Left ventricle myocardium inferior (tissue), 1 donor: ENCODE measurements around the gene MFF. TPM values are rescaled to one million over a fixed set of nuclear protein-coding genes. Genes with fewer than 3 reads are reported as not detected.
"Not testable (repeated sequence)": the region's sequence is repeated elsewhere in the genome, so short reads cannot be mapped to it uniquely, and the experiment has no call there.

Experiments
- DNase-seq: peaks from one replicate; pipeline ENCODE4 v3.0.0-alpha.2; 2020
- H3K27ac ChIP-seq: fragments of 200-600 bp; replicated peaks from 2 replicates; pipeline ENCODE4 v1.8.0; 2021
- H3K27me3 ChIP-seq: fragments of 200-600 bp; 2 replicates; pipeline ENCODE4 v1.8.0; 2021; ENCODE audit warnings: low read depth
- H3K36me3 ChIP-seq: fragments of 200-600 bp; 2 replicates; pipeline ENCODE4 v1.8.0; 2021
- H3K4me1 ChIP-seq: fragments of 200-600 bp; 2 replicates; pipeline ENCODE4 v1.8.0; 2021
- H3K4me3 ChIP-seq: fragments of 200-600 bp; 2 replicates; pipeline ENCODE4 v1.8.0; 2021; ENCODE audit warnings: mild to moderate bottlenecking, moderate library complexity
- H3K9me3 ChIP-seq: fragments of 200-600 bp; replicated peaks from 2 replicates; pipeline ENCODE4 v1.8.0; 2021
- intact Hi-C: fragments of 100-400 bp; cut with micrococcal nuclease; formaldehyde crosslinking; loops from one replicate; pipeline ENCODE4 v1.11.0; 2022
- total RNA-seq: library from RNA; stranded (reverse); fragmentation: NEBNext Ultra II Directional; extraction: Animal tissue kit (Norgen Biotek cat#: 25700); gene quantifications from one replicate; pipeline ENCODE4 v1.2.1, GENCODE V29; 2021
- TF ChIP-seq, protein P1 (sequence below): fragments of 200-600 bp; IDR thresholded peaks from 2 replicates; pipeline ENCODE4 v1.8.0; 2021; ENCODE audit warnings: antibody characterized with exemption, mild to moderate bottlenecking, borderline replicate concordance
- donor health status: DM: no; HTN: yes; CAD: no; lungs with severe emphysema.

MFF gene
- total RNA-seq, 1 donor from 2014 or later, result 88.0 TPM

DNA sequence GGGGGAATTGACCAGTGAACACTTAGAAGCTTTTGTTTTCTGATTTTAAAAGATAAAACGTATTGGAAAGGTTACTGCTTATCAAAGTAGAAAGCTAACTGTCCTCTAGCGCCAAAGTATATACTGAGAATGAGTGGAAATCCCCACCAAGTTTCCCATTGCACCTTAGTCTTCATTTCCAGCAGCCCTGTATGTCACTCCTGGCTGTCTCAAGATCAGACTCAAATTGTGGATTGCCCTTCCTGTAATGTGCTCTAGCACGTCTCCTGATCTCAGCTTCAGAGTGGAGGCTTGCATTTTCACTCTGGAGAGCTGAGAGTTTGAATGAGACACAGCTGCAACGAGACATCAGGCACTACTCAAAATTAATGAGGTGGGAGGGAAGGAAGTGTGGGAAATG lies 26.6 kb downstream of the MFF start:
- intact Hi-C loops, result no loop called here
- Histone ChIP-seq H3K27me3 (no peaks in the 10 kb centered on the region), H3K9me3 (no peaks in the 10 kb centered on the region), H3K4me1 (no peaks in the 10 kb centered on the region), H3K4me3 (no peak overlapping the region), H3K27ac (no peak overlapping the region), H3K36me3 (peaks cover 56% of the 10 kb centered on the region)
- TF ChIP-seq, protein P1, sequence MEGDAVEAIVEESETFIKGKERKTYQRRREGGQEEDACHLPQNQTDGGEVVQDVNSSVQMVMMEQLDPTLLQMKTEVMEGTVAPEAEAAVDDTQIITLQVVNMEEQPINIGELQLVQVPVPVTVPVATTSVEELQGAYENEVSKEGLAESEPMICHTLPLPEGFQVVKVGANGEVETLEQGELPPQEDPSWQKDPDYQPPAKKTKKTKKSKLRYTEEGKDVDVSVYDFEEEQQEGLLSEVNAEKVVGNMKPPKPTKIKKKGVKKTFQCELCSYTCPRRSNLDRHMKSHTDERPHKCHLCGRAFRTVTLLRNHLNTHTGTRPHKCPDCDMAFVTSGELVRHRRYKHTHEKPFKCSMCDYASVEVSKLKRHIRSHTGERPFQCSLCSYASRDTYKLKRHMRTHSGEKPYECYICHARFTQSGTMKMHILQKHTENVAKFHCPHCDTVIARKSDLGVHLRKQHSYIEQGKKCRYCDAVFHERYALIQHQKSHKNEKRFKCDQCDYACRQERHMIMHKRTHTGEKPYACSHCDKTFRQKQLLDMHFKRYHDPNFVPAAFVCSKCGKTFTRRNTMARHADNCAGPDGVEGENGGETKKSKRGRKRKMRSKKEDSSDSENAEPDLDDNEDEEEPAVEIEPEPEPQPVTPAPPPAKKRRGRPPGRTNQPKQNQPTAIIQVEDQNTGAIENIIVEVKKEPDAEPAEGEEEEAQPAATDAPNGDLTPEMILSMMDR, result no peak
- no peak for DNase-seq

DNA sequence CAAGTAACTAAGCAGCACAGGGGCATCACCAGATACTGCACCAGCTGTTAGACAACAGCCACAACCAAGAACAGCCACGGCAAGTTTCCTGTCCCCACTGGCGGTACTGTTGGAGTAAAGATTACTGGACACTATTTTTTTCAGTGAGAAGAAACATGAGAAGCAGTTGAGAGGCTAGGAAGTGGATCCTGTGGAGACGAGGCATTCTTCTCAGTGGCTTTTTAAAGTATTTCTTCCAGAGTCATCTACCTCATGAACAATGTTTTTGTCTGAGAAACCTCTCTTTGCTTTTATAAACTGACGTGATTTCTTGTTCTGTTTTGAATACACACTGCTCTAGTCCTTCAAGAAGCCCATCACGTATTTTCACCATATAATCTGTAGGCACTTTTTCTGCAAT lies 35.3 kb downstream of the MFF start:
- no peak for DNase-seq
- Histone ChIP-seq H3K36me3 (peaks cover 53% of the 10 kb centered on the region), H3K4me1 (no peaks in the 10 kb centered on the region), H3K9me3 (no peaks in the 10 kb centered on the region), H3K27ac (no peak overlapping the region), H3K4me3 (no peak overlapping the region), H3K27me3 (no peaks in the 10 kb centered on the region)
- intact Hi-C loops, result no loop called here
- TF ChIP-seq, protein P1, result no peak

DNA sequence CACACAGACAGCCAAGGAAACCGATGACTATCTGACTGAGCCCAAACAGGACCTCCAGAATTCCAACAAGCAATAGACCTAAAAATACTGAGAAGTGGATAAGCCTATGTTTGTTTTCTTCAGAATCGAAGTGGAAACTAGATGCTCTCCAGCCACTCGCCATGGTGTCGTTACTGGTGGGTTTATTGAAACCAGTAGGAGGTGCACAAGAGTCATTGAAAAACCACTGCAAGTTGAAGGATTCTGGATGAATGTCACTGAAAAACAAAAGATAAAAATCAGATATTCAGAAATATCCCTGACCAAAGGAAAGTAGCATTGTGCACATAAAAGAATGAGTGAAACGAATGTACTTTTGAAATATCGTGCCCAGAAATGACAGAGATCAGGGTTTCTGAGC lies 38.7 kb downstream of the MFF start:
- TF ChIP-seq, protein P1, result no peak
- Histone ChIP-seq H3K27me3 (no peaks in the 10 kb centered on the region), H3K36me3 (peaks cover 19% of the 10 kb centered on the region), H3K27ac (no peak overlapping the region), H3K4me1 (peaks cover 5% of the 10 kb centered on the region), H3K9me3 (no peaks in the 10 kb centered on the region), H3K4me3 (no peak overlapping the region)
- no peak for DNase-seq
- intact Hi-C loops, result no loop called here

DNA sequence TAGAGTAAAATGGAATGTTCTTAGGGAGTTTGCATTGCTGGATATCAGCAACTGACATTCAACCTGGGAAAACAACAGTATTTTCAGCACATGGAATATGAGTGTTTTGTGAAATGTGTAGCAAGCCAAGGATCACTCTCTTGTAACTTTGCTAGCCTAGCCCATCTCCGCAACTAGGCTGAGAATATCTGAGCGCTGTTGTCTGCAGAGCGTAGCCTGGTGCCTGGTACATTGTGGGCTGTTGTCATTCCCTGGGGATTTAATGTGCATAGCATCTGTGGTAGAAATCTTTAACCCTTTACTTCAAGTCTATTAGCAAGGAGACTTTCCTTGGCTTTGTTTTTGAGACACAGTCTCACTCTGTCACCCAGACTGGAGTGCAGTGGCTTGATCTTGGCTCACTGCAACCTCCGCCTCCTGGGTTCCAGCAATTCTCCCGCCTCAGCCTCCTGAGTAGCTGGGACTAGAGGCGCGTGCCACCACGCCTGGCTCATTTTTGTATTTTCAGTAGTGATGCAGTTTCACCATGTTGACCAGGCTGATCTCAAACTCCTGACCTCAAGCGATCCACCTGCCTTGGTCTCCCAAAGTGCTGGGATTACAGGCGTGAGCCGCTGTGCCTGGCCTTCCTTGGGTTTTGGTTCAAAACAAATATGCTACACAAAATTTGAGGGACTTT lies 39.7 kb downstream of the MFF start:
- intact Hi-C loops, DNase-seq, H3K36me3 ChIP-seq, H3K4me3 ChIP-seq, H3K27me3 ChIP-seq, H3K9me3 ChIP-seq, H3K4me1 ChIP-seq, H3K27ac ChIP-seq: not testable (repeated sequence)

DNA sequence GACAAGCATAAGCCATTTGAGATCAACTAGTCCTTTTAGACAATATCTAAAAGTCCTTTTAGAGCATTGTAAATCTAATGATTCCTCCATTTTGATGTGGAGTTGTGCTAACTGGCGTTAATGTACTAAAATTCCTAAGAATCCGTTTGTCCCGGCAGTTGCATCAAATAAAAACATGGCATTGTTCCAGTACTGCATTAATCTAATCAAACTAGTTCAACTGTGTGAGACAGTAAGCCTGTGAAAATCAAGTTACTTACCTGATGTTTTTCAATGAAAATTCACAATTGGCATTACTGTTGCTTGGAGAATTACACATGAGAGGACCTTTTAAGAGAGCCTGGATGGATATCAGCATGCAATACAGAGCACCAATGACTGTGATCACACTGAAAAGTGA lies 40.8 kb downstream of the MFF start:
- TF ChIP-seq, protein P1, result no peak
- peaks cover 5% of the 10 kb centered on the region for H3K4me1 ChIP-seq
- no peak overlapping the region for H3K4me3 ChIP-seq
- H3K36me3 ChIP-seq, result peaks cover 2% of the 10 kb centered on the region
- intact Hi-C loops, result no loop called here
- DNase-seq, result no peak
- H3K27me3 ChIP-seq, result no peaks in the 10 kb centered on the region
- no peaks in the 10 kb centered on the region for H3K9me3 ChIP-seq
- H3K27ac ChIP-seq, result no peak overlapping the region

DNA sequence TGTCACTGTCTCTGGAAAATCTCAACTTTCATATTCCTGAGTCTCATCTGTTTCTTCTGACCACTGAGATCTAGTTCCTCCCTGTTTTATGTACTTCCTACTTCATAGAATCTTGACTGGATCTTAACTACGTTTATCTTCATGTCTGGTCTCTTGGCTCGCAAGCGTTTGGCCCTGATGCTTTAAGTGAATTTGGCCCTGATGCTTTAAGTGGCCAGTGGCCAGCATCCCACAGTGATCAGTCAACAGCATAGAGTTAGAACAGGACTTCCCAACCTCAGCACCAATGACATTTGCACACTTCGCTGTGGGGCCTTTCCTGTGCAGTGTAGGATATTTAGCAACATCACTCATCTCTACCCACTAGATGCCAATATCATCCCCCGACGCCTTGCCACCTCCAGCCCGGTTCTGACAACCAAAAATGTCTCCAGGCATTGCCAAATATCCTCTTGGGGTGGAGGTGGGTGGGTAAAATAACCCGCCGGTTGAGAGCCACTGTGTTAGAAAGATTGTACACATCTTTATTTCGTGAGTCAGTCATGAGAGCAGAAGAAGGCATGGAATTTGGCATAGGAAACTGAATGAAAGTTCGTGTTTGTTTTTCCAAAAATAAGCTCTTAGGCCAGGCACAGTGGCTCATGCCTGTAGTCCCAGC lies 41.8 kb downstream of the MFF start:
- TF ChIP-seq, protein P1, result no peak

More for the DNA sequence above, 41.8 kb downstream of the MFF start:
- Histone ChIP-seq H3K4me3 (no peak overlapping the region), H3K4me1 (peaks cover 5% of the 10 kb centered on the region), H3K27me3 (peaks cover 6% of the 10 kb centered on the region), H3K9me3 (no peaks in the 10 kb centered on the region), H3K36me3 (no peaks in the 10 kb centered on the region), H3K27ac (no peak overlapping the region)
- intact Hi-C loops, result no loop called here
- no peak for DNase-seq
